DMS53 treated with DMSO at 0.1 percent for 48 hours (cell line): ENCODE data around the gene CCDC120.

Experiments used
- DNase-seq: peaks from one replicate; lab custom pipeline; 2025; ENCODE audit not compliant: unreplicated experiment; lab: John Stamatoyannopoulos, UW

The CCDC120 gene

GRCh38 chrX:49100704-49101628 is 42.2 kb downstream of the CCDC120 start:
- DNase-seq: peak; percentile 95

GRCh38 chrX:49101629-49101984 is 42.8 kb downstream of the CCDC120 start:
- DNase-seq: no peak

- no peak for DNase-seq
These were observed 43.4 kb downstream of the CCDC120 start for GRCh38 chrX:49102190-49102589.

- DNase-seq: no peak
These were observed 44.8 kb downstream of the CCDC120 start for GRCh38 chrX:49103637-49104036.

DNA sequence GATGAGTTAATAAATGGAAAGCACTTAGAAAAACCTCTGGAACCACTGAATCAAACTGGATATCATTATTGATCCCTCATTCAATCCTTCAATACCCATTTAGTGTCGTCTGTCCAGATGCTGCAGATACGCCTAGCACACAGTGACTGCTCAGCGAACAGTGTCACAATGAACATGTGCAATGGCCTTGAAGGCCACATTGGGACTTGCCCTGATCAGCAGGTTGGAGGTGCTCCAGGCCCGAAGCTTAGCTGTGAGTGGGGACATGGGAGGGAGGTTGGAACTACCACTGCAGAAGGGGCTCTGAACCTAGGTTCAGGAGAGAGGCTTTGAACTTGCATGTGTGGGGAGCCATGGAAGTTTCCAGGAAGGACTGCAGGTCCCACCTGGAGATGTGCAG is 47.5 kb downstream of the CCDC120 start:
- no peak for DNase-seq

DNA sequence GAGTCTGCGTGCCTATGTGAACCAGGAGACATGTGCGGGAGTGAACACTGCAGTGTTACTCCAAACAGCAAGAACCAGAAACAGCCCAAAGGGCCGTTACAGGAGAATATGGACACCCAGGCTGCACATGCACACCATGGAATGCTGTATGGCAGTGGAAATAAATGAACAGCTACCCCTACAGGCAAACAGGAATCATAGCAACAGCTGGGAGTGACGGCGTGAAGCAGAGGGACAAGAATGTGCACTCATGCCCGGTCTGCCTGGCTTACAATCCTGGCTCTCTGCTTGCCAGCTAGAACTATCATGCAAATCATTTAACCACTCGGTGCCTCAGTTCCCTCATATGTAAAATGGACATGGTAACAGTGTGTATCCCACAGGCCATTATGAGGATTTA is 48.1 kb downstream of the CCDC120 start:
- peak; percentile 17 for DNase-seq

GRCh38 chrX:49108641-49109040 is 49.8 kb downstream of the CCDC120 start:
- no peak for DNase-seq

DNA sequence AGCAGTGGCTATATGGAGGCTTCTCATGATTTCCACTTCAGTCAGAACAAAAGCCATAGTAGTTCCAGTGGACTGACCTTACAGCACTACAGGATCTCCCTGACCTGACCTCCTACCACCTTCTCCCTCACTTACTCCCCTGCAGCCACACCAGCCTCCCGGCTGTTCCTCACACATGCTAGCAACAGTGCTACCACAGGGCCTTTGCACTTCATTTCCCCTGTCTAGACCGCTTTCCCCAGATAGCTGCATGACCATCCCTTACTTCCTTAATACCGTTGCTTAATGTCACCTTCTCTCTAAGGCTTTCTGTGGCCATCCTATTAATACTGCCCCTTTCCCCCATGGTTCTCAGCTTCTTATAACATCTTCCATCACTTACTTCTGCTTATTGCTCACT is 51.6 kb downstream of the CCDC120 start:
- no peak for DNase-seq

GRCh38 chrX:49111791-49112190 is 53.0 kb downstream of the CCDC120 start:
- DNase-seq: no peak

DNA sequence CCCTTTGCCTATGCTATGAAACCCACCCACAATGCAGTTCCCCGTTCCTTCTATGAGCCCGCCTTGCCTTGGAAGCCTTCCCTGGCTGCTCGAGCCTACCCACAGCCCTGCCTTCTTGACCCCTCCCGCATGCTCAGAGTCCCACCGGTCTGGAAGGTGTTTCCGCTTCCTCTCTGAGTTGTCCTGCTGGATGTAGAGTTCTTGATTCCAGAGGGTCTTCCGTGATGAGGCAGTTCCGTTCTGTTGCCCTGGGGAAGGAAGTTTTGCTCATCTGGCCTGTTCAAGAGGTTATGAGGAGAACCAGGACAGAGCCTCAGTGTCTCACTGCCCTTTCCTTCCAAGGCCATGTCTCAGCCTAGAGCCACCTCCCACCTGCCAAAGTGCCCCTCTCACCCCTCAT is 57.3 kb downstream of the CCDC120 start:
- no peak for DNase-seq

GRCh38 chrX:49116716-49117115 is 57.9 kb downstream of the CCDC120 start:
- no peak for DNase-seq

GRCh38 chrX:49117581-49117980 is 58.8 kb downstream of the CCDC120 start:
- DNase-seq: no peak
